Endothelial cell of umbilical vein (primary cell): ENCODE measurements around the gene FBXO8. TPM values are rescaled to one million over a fixed set of nuclear protein-coding genes. Genes with fewer than 3 reads are reported as not detected.

Experiments used
- BruUV-seq: library from RNA; stranded (reverse); fragments of 400-500 nt; replicated peaks from 2 replicates; lab custom pipeline; 2021; lab: Mats Ljungman, UMichigan
- CTCF ChIA-PET: fragments of 300-600, 350-600 bp; sonication (Branson Sonifier 250); formaldehyde crosslinking; loops from one replicate; lab custom pipeline; 2021; ENCODE audit warnings: antibody characterized with exemption, inconsistent platforms; lab: Charles Lee
- POLR2A ChIA-PET: fragments of 300-600, 350-600 bp; sonication (Branson Sonifier 250); formaldehyde crosslinking; loops from one replicate; lab custom pipeline; 2021; ENCODE audit warnings: antibody characterized with exemption, inconsistent platforms; lab: Charles Lee
- DNase-seq: peaks from one replicate; pipeline ENCODE4 v3.0.0-alpha.2; 2011; ENCODE audit warnings: low read depth, low spot score
- FAIRE-seq: peaks from 2 replicates; lab custom pipeline; 2011; peaks lifted over from hg19 to GRCh38; lab: Jason Lieb, UNC
- H2AFZ ChIP-seq: 2 replicates; pipeline ENCODE4 v1.6.0; 2012; ENCODE audit warnings: low read depth, low read length, control low read depth, inconsistent platforms
- H3K27ac ChIP-seq: 2 replicates; pipeline ENCODE4 v1.5.1; 2011; ENCODE audit warnings: low read depth, mild to moderate bottlenecking, control low read depth, low read length, moderate library complexity; ENCODE audit not compliant: insufficient read depth
- H3K27me3 ChIP-seq, 2 experiments: 2 replicates each; pipeline versions ENCODE4 v1.6.0 to v1.6.1; 2011; ENCODE audit warnings: low read length in 2 of 2, mixed read lengths in 1 of 2; ENCODE audit not compliant: control insufficient read depth in 2 of 2, insufficient read depth in 2 of 2
- H3K36me3 ChIP-seq, 2 experiments: 2 replicates in 1 of 2; 3 replicates in 1 of 2; pipeline ENCODE4 v1.5.1; 2011; ENCODE audit warnings: low read length in 2 of 2, mild to moderate bottlenecking in 1 of 2, moderate library complexity in 1 of 2; ENCODE audit not compliant: control insufficient read depth in 2 of 2, insufficient read depth in 2 of 2; ENCODE audit errors: extremely low read depth in 1 of 2
- H3K4me1 ChIP-seq: 3 replicates; pipeline ENCODE4 v1.5.1; 2011; ENCODE audit warnings: mild to moderate bottlenecking, low read length; ENCODE audit not compliant: control insufficient read depth, insufficient read depth; ENCODE audit errors: extremely low read depth
- H3K4me2 ChIP-seq: 2 replicates; pipeline ENCODE4 v1.6.1; 2011; ENCODE audit warnings: low read length, control low read depth, mixed read lengths; ENCODE audit not compliant: insufficient read depth
- H3K4me3 ChIP-seq, 3 experiments: fragments of 200-600 bp in 1 of 3; sonication (generic), shearing (Covaris generic) in 1 of 3; replicated peaks in 1 of 3; 2 replicates each; pipeline ENCODE4 v1.5.1; 2011 to 2016; ENCODE audit warnings: control low read depth in 3 of 3, low read length in 3 of 3, mild to moderate bottlenecking in 2 of 3, inconsistent platforms in 1 of 3, low read depth in 1 of 3, moderate library complexity in 1 of 3; ENCODE audit not compliant: insufficient read depth in 1 of 3
- H3K79me2 ChIP-seq: 2 replicates; pipeline ENCODE4 v1.6.0; 2012; ENCODE audit warnings: low read length, inconsistent platforms; ENCODE audit not compliant: control insufficient read depth, insufficient read depth
- H3K9ac ChIP-seq: replicated peaks from 2 replicates; pipeline ENCODE3; 2011; ENCODE audit warnings: low read length, control low read depth; ENCODE audit not compliant: insufficient read depth; ENCODE audit errors: extremely low read depth
- H3K9me1 ChIP-seq: replicated peaks from 3 replicates; pipeline ENCODE4 v1.6.0; 2011; ENCODE audit warnings: mild to moderate bottlenecking, low read length; ENCODE audit not compliant: control insufficient read depth, insufficient read depth; ENCODE audit errors: extremely low read depth
- H3K9me3 ChIP-seq: replicated peaks from 2 replicates; pipeline ENCODE4 v1.5.1; 2012; ENCODE audit warnings: low read length, inconsistent platforms; ENCODE audit not compliant: control insufficient read depth, insufficient read depth
- H4K20me1 ChIP-seq: replicated peaks from 2 replicates; pipeline ENCODE3; 2011; ENCODE audit warnings: mild to moderate bottlenecking, low read length; ENCODE audit not compliant: control insufficient read depth, insufficient read depth; ENCODE audit errors: extremely low read depth
- CTCF ChIP-seq, 2 donors: IDR thresholded peaks; 1 replicate in 1 of 2; 2 replicates in 1 of 2; pipeline ENCODE4 v1.5.1; 2011; ENCODE audit warnings: low read length in 2 of 2, mild to moderate bottlenecking in 2 of 2, moderate library complexity in 2 of 2, control low read depth in 1 of 2, inconsistent platforms in 1 of 2, low read depth in 1 of 2; ENCODE audit not compliant: insufficient read depth in 1 of 2; ENCODE audit errors: extremely low read depth in 1 of 2
- EZH2 ChIP-seq: IDR thresholded peaks from 2 replicates; pipeline ENCODE4 v1.6.1; 2012; ENCODE audit warnings: borderline replicate concordance, low read depth, mild to moderate bottlenecking, moderate library complexity, low read length, inconsistent platforms; ENCODE audit not compliant: severe bottlenecking
- FOS ChIP-seq: IDR thresholded peaks from 2 replicates; pipeline ENCODE4 v1.6.1; 2011; ENCODE audit warnings: mild to moderate bottlenecking, low read length, moderate library complexity, borderline replicate concordance; ENCODE audit not compliant: insufficient read depth
- GATA2 ChIP-seq: IDR thresholded peaks from 2 replicates; pipeline ENCODE4 v1.7.0; 2011; ENCODE audit warnings: low read depth, mild to moderate bottlenecking, moderate library complexity, mixed read lengths, low read length; ENCODE audit not compliant: insufficient read length, insufficient read depth
- JUN ChIP-seq: IDR thresholded peaks from 2 replicates; pipeline ENCODE4 v1.6.1; 2011; ENCODE audit warnings: borderline replicate concordance, low read depth; ENCODE audit not compliant: insufficient read length, insufficient read depth
- MAX ChIP-seq: IDR thresholded peaks from 2 replicates; pipeline ENCODE4 v1.6.1; 2011; ENCODE audit not compliant: insufficient read depth, insufficient read length
- MYC ChIP-seq: IDR thresholded peaks from one replicate; pipeline ENCODE4 v1.6.1; 2011; ENCODE audit warnings: mild to moderate bottlenecking, low read depth, low read length
- POLR2A ChIP-seq: IDR thresholded peaks from 2 replicates; pipeline ENCODE4 v1.6.1; 2012; ENCODE audit warnings: low read depth, mild to moderate bottlenecking, control low read depth, low read length
- POLR2AphosphoS5 ChIP-seq: IDR thresholded peaks from 2 replicates; pipeline ENCODE4 v1.6.1; 2012; ENCODE audit warnings: low read depth, mild to moderate bottlenecking, control low read depth, low read length, moderate library complexity; ENCODE audit not compliant: insufficient read depth
- dilution Hi-C: fragments of 300-500 bp; cut with MboI; formaldehyde crosslinking; loops from one replicate; pipeline ENCODE4 v1.15.0; 2019; ENCODE audit warnings: low sequenced_read_pairs; ENCODE audit not compliant: extremely low pct_ligation_motif_present
- intact Hi-C: fragments of 100-400 bp; cut with micrococcal nuclease; formaldehyde crosslinking; loops from one replicate; pipeline ENCODE4 v1.10.0; 2022
- polyA plus RNA-seq, 4 experiments: library from polyadenylated mRNA; depleted of rRNA in 3 of 4; stranded (reverse) in 3 of 4; unstranded in 1 of 4; fragments of >200 nt; gene quantifications; 2 replicates each; pipeline versions ENCODE4 v1.2.1 to v1.2.3, GENCODE V29; 2011 to 2012; ENCODE audit warnings: missing spikeins in 1 of 4
- total RNA-seq: library from RNA; stranded (reverse); gene quantifications from 2 replicates; pipeline ENCODE4 v1.2.3, GENCODE V29; 2021

FBXO8 gene
- total and polyA plus RNA-seq, 2 donors (not counting 3 experiments of a cell fraction or from before 2014, with no cell fraction given) = 9.9 to 14.5 TPM

- Histone ChIP-seq H3K27me3 (no peaks in the 10 kb centered on the region), H3K27ac (no peak overlapping the region), H3K36me3 (no peaks in the 10 kb centered on the region), H4K20me1 (no peaks in the 10 kb centered on the region), H3K4me1 (peaks cover 3% of the 10 kb centered on the region), H3K9me1 (no peaks in the 10 kb centered on the region), H3K9ac (no peak overlapping the region), H3K4me2 (no peak overlapping the region), H3K79me2 (no peaks in the 10 kb centered on the region), H3K4me3 (no peak overlapping the region), H3K9me3 (no peaks in the 10 kb centered on the region), H2AFZ (no peak overlapping the region)
- TF ChIP-seq CTCF (IDR thresholded peaks at IDR 0.05; ENCODE audit: extremely low read depth in 1 of 2, insufficient read depth in 1 of 2, low read depth in 1 of 2, low read length in 2 of 2) (no peak), MYC (no peak), EZH2 (no peak), MAX (no peak), POLR2A (no peak), GATA2 (no peak), POLR2AphosphoS5 (no peak), JUN (no peak), FOS (no peak)
- intact Hi-C loops (loop anchor here (10.0 kb wide), 2 partner anchors 189 to 979 kb away; partner anchors contain the start of gene HMGB2), dilution Hi-C loops (no loop called here)
- BruUV-seq = no TSS peak
- ChIA-PET POLR2A (no interaction called here), CTCF (interaction anchor here (1.4 kb wide), 1 partner anchor 14 kb away, joined by 4 read pairs; no protein-coding TSS in a partner anchor)
- no peak for DNase-seq
- FAIRE-seq = no peak
Measured at GRCh38 chr4:174314274-174314673, 30.8 kb upstream of the FBXO8 start.
